Epithelial cell of esophagus (primary cell): ENCODE data around the gene TIAM1.

Source experiments
- DNase-seq: peaks from one replicate; pipeline ENCODE4 v3.0.0; 2010; ENCODE audit warnings: low read depth
- H3K4me3 ChIP-seq: 2 replicates; pipeline ENCODE4 v1.5.1; 2011; ENCODE audit warnings: mild to moderate bottlenecking, low read length, control low read depth
- TF ChIP-seq, protein P1 (sequence below): IDR thresholded peaks from 2 replicates; pipeline ENCODE4 v1.5.1; 2011; ENCODE audit warnings: low read depth, mild to moderate bottlenecking, low read length, control low read depth, inconsistent platforms; ENCODE audit not compliant: insufficient read depth; ENCODE audit errors: missing control alignments

The TIAM1 gene

GRCh38 chr21:31133243-31133830, 210.7 kb downstream of the TIAM1 start:
- TF ChIP-seq, protein P1, sequence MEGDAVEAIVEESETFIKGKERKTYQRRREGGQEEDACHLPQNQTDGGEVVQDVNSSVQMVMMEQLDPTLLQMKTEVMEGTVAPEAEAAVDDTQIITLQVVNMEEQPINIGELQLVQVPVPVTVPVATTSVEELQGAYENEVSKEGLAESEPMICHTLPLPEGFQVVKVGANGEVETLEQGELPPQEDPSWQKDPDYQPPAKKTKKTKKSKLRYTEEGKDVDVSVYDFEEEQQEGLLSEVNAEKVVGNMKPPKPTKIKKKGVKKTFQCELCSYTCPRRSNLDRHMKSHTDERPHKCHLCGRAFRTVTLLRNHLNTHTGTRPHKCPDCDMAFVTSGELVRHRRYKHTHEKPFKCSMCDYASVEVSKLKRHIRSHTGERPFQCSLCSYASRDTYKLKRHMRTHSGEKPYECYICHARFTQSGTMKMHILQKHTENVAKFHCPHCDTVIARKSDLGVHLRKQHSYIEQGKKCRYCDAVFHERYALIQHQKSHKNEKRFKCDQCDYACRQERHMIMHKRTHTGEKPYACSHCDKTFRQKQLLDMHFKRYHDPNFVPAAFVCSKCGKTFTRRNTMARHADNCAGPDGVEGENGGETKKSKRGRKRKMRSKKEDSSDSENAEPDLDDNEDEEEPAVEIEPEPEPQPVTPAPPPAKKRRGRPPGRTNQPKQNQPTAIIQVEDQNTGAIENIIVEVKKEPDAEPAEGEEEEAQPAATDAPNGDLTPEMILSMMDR = no peak
- H3K4me3 ChIP-seq = no peak overlapping the region
- DNase-seq = no peak

GRCh38 chr21:31132574-31133242, 211.4 kb downstream of the TIAM1 start:
- DNase-seq = no peak
- no peak overlapping the region for H3K4me3 ChIP-seq

GRCh38 chr21:31130821-31131220, 213.2 kb downstream of the TIAM1 start:
- no peak for DNase-seq
- no peak overlapping the region for H3K4me3 ChIP-seq
- TF ChIP-seq, protein P1 = no peak

More at GRCh38 chr21:31132574-31133242, 211.4 kb downstream of the TIAM1 start:
- TF ChIP-seq, protein P1 = no peak

DNA sequence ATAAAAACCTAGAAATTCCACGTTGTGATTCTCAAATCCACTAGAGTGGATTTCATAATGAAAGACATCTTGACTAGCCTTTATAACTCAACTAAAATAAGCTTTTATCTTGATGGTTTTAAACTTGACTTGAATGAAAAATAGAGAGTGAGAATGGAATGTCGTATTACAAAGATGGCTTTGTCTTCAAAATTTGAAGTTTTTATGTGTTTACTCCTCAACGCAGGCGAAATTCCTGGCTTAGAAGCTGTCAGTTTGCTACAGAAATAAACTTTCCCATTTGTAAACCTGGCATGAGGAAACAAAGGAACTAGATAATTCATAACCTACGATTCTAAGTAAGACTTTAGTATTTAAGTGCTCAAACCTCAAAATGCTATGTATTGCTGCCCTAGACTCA, 215.8 kb downstream of the TIAM1 start:
- TF ChIP-seq, protein P1 = no peak
- no peak overlapping the region for H3K4me3 ChIP-seq
- DNase-seq = no peak

DNA sequence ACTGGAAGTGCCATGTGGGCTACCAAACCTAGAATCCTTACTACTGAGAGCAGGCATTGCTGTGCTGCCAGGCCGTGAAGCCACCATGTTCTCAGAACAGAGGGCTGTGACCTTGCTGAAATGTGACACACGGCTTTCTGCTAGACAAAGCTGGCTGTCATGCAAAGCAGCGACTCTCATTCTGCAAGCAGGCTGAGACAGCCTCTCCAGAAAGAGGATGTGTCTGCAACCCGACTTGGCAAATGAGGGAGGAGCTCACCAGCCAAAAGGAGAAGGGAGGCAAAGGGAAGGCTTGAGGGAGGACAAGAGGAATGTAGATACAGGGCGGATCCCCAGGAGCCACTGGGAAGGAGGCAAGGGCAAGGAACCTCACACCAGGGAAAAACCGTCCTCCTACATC, 220.1 kb downstream of the TIAM1 start:
- TF ChIP-seq, protein P1 = no peak
- DNase-seq = no peak
- H3K4me3 ChIP-seq = no peak overlapping the region

- no peak overlapping the region for H3K4me3 ChIP-seq
- TF ChIP-seq, protein P1 = no peak
- no peak for DNase-seq
Measured at GRCh38 chr21:31119199-31119598, 224.9 kb downstream of the TIAM1 start.

- peak; percentile 90 for DNase-seq
- TF ChIP-seq, protein P1 = peak; percentile 18
- H3K4me3 ChIP-seq = no peak overlapping the region
Measured at GRCh38 chr21:31117128-31117916, 226.7 kb downstream of the TIAM1 start.
